Liver (tissue), 9 donors: ENCODE data around the gene TLCD1. TPM values are rescaled to one million over a fixed set of nuclear protein-coding genes. Genes with fewer than 3 reads are reported as not detected.

Experiments
- DNase-seq: peaks from one replicate; pipeline ENCODE4 v3.0.0-alpha.2; 2017; ENCODE audit warnings: low spot score
- H3K27ac ChIP-seq, 2 donors: one replicate each; pipeline ENCODE4 v1.7.0; 2013; ENCODE audit warnings: inconsistent platforms in 2 of 2, low read length in 2 of 2, control low read depth in 1 of 2, low read depth in 1 of 2, mild to moderate bottlenecking in 1 of 2
- H3K27me3 ChIP-seq, 4 donors: one replicate each; pipeline versions ENCODE4 v1.6.1 to v1.7.0; 2013; ENCODE audit warnings: low read length in 3 of 4, inconsistent platforms in 1 of 4, mild to moderate bottlenecking in 1 of 4, moderate library complexity in 1 of 4; ENCODE audit not compliant: control insufficient read depth in 4 of 4, insufficient read depth in 4 of 4
- H3K36me3 ChIP-seq, 4 donors: one replicate each; pipeline versions ENCODE4 v1.6.1 to v1.7.0; 2013; ENCODE audit warnings: low read length in 3 of 4, mild to moderate bottlenecking in 3 of 4, low read depth in 1 of 4, moderate library complexity in 1 of 4; ENCODE audit not compliant: control insufficient read depth in 4 of 4, insufficient read depth in 3 of 4
- H3K4me1 ChIP-seq, 4 donors: one replicate each; pipeline versions ENCODE4 v1.6.1 to v1.7.0; 2013; ENCODE audit warnings: low read length in 3 of 4, mild to moderate bottlenecking in 3 of 4, moderate library complexity in 1 of 4; ENCODE audit not compliant: control insufficient read depth in 4 of 4, insufficient read depth in 4 of 4
- H3K4me3 ChIP-seq, 3 donors: one replicate each; pipeline versions ENCODE4 v1.6.1 to v1.7.0; 2013; ENCODE audit warnings: low read length in 3 of 3, control low read depth in 1 of 3, low read depth in 1 of 3, mild to moderate bottlenecking in 1 of 3
- H3K9ac ChIP-seq, 2 donors: one replicate each; pipeline ENCODE4 v1.7.0; 2013; ENCODE audit warnings: low read length in 2 of 2, mild to moderate bottlenecking in 2 of 2, moderate library complexity in 2 of 2, control low read depth in 1 of 2, low read depth in 1 of 2
- H3K9me3 ChIP-seq, 4 donors: one replicate each; pipeline versions ENCODE4 v1.6.1 to v1.7.0; 2013; ENCODE audit warnings: low read length in 3 of 4; ENCODE audit not compliant: control insufficient read depth in 4 of 4
- ATF3 ChIP-seq: IDR thresholded peaks from 2 replicates; pipeline ENCODE4 v1.6.1; 2016; ENCODE audit warnings: antibody characterized with exemption
- CTCF ChIP-seq: fragments of 150-350 bp; IDR thresholded peaks from 2 replicates; pipeline ENCODE4 v1.5.1; 2017; ENCODE audit warnings: improper control_type of control experiment, low read depth, low read length; ENCODE audit not compliant: missing input control
- EGR1 ChIP-seq, 2 donors: IDR thresholded peaks; 2 replicates each; pipeline ENCODE4 v1.6.1; 2016 to 2018; ENCODE audit warnings: antibody characterized with exemption in 2 of 2, low read depth in 2 of 2
- FOXA1 ChIP-seq: IDR thresholded peaks from 2 replicates; pipeline ENCODE4 v1.6.1; 2016; ENCODE audit warnings: antibody characterized with exemption
- FOXA2 ChIP-seq: IDR thresholded peaks from 2 replicates; pipeline ENCODE4 v1.6.1; 2016; ENCODE audit warnings: antibody characterized with exemption
- GABPA ChIP-seq, 2 donors: IDR thresholded peaks in 1 of 2; conservative IDR thresholded peaks in 1 of 2; 2 replicates each; pipeline ENCODE4 v1.6.1; 2016; ENCODE audit warnings: antibody characterized with exemption in 2 of 2, mild to moderate bottlenecking in 1 of 2, moderate library complexity in 1 of 2
- HNF4A ChIP-seq, 2 donors: conservative IDR thresholded peaks; 2 replicates each; pipeline ENCODE4 v1.6.1; 2016; ENCODE audit warnings: antibody characterized with exemption in 2 of 2, mild to moderate bottlenecking in 2 of 2
- HNF4G ChIP-seq: IDR thresholded peaks from 2 replicates; pipeline ENCODE4 v1.6.1; 2016; ENCODE audit warnings: antibody characterized with exemption
- JUND ChIP-seq, 2 donors: IDR thresholded peaks; 2 replicates each; pipeline ENCODE4 v1.6.1; 2016; ENCODE audit warnings: antibody characterized with exemption in 2 of 2
- MAX ChIP-seq: IDR thresholded peaks from 2 replicates; pipeline ENCODE4 v1.6.1; 2016; ENCODE audit warnings: antibody characterized with exemption
- NR2F2 ChIP-seq: IDR thresholded peaks from 2 replicates; pipeline ENCODE4 v1.6.1; 2016; ENCODE audit warnings: antibody characterized with exemption
- RAD21 ChIP-seq, 2 donors: IDR thresholded peaks; 2 replicates each; pipeline ENCODE4 v1.6.1; 2016; ENCODE audit warnings: antibody characterized with exemption in 2 of 2, mild to moderate bottlenecking in 2 of 2
- RXRA ChIP-seq, 2 donors: IDR thresholded peaks; 2 replicates each; pipeline ENCODE4 v1.6.1; 2017 to 2018; ENCODE audit warnings: antibody characterized with exemption in 2 of 2, mild to moderate bottlenecking in 1 of 2
- SP1 ChIP-seq: IDR thresholded peaks from 2 replicates; pipeline ENCODE4 v1.6.1; 2018; ENCODE audit warnings: antibody characterized with exemption, mild to moderate bottlenecking
- TAF1 ChIP-seq: conservative IDR thresholded peaks from 2 replicates; pipeline ENCODE4 v1.6.1; 2016; ENCODE audit warnings: antibody characterized with exemption, mild to moderate bottlenecking
- YY1 ChIP-seq: IDR thresholded peaks from 2 replicates; pipeline ENCODE4 v1.6.1; 2016; ENCODE audit warnings: antibody characterized with exemption, mild to moderate bottlenecking
- ZBTB33 ChIP-seq: IDR thresholded peaks from 2 replicates; pipeline ENCODE4 v1.6.1; 2016; ENCODE audit warnings: antibody characterized with exemption
- WGBS: extraction: QIAGEN DNeasy Blood & Tissue Kit; methylation state at CpG from one replicate; pipeline ENCODE4 v1.1.7; 2013; 5-methylcytosine and 5-hydroxymethylcytosine counted together
- polyA plus RNA-seq, 2 donors: library from polyadenylated mRNA; stranded (reverse) in 1 of 2; unstranded in 1 of 2; fragments of 200-250 nt in 1 of 2; fragments of >200 nt in 1 of 2; fragmentation: Nextera tagmentation in 1 of 2; extraction: Ambion mirVana in 1 of 2; gene quantifications; one replicate each; pipeline versions ENCODE4 v1.2.1 to v1.2.3, GENCODE V29; 2013 to 2015
- total RNA-seq, 2 donors: library from RNA; depleted of rRNA; stranded (reverse); fragments of >200 nt; gene quantifications; one replicate each; pipeline ENCODE4 v1.2.3, GENCODE V29; 2014
- TF ChIP-seq, protein P1 (sequence below): IDR thresholded peaks from 2 replicates; pipeline ENCODE4 v1.6.1; 2016; ENCODE audit warnings: antibody characterized with exemption, mild to moderate bottlenecking
- donor health status: healthy.
- donor health status: healthy.
- donor health status: healthy.
- donor health status: healthy.
- donor health status: healthy.

TLCD1 gene
- total and polyA plus RNA-seq, 4 donors: 4.4 to 8.8 (median 6.5) TPM

DNA sequence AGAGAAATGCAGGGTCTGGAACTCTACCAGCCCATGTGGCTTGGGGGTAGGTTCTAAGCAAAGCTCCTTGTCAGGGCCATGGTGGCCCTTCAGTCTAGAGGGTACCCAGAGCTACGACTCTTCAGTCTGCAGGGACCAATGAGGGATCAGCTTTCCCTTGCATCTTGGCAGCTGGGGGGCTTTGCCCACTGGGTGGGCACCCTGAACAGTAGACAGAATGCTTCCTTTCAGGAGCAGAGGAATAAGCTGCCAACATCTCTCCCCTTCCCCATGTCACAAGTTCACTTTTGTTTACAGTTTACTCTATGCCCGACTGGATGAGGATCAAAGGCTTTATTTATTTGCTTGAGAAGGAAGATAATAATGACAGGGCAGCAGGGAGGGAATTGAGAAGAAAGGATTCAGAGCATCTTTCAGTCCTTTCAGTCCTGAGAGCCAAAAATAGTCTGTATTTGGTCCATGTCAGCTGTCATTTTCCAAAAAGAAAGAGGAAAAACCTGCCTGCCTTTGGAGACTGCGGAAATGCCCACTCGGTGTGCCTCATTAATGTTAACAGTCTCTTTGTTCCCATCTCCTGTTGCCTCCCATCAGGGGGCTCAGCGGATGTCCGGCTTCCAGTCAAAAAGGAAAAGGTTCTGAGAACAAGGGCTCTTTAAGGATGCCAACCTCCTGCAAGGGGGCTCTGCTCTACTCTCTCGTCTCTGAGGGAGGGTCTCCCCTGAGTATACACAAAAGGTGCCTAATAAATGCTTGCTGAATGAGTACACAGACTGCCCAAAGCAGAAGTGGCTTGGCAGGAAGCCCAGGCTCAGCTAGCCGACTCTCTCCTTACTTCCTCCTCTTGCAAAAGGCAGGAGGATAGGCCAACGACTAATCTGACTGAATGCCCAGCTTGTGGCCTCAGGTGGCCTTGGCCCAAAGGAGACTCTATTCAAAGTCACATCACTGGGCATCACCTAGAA is 34.8 kb upstream of the TLCD1 start:
- TF ChIP-seq RAD21 (IDR thresholded peaks at IDR 0.05): peak in 1 of 2 donors; percentile 47
- peak in 1 of 2 donors; percentile 34 for TF ChIP-seq GABPA (IDR thresholded peaks at IDR 0.05 in 1 of 2, conservative IDR thresholded peaks at IDR 0.05 in 1 of 2)
- peak; percentile 65 to 76 for TF ChIP-seq RXRA (IDR thresholded peaks at IDR 0.05)
- TF ChIP-seq HNF4A (conservative IDR thresholded peaks at IDR 0.05): peak; percentile 25 to 38
- TF ChIP-seq ATF3: no peak
- peaks cover 7 to 30% (median 13%) of the 10 kb centered on the region in 4 donors for H3K36me3 ChIP-seq
- H3K9me3 ChIP-seq: no peaks in the 10 kb centered on the region
- 45% methylated on average over 9 of the region's 9 CpGs for WGBS
- peaks cover 0 to 11% (median 7%) of the 10 kb centered on the region in 4 donors for H3K4me1 ChIP-seq
- no peak overlapping the region for H3K4me3 ChIP-seq
- no peak for DNase-seq
- H3K9ac ChIP-seq: no peak overlapping the region
- H3K27ac ChIP-seq: no peak overlapping the region
- H3K27me3 ChIP-seq: no peaks in the 10 kb centered on the region

GRCh38 chr17:28759256-28759865 is 33.3 kb upstream of the TLCD1 start:
- Histone ChIP-seq H3K36me3 (peaks cover 4 to 27% (median 8%) of the 10 kb centered on the region in 4 donors), H3K9me3 (no peaks in the 10 kb centered on the region), H3K27ac (no peak overlapping the region), H3K9ac (no peak overlapping the region), H3K4me1 (peaks cover 0 to 11% (median 7%) of the 10 kb centered on the region in 4 donors), H3K27me3 (no peaks in the 10 kb centered on the region), H3K4me3 (no peak overlapping the region)
- DNase-seq: no peak
- TF ChIP-seq EGR1 (IDR thresholded peaks at IDR 0.05; ENCODE audit: low read depth in 2 of 2) (no peak), HNF4G (no peak), JUND (IDR thresholded peaks at IDR 0.05) (no peak), ATF3 (no peak), RAD21 (IDR thresholded peaks at IDR 0.05) (no peak), TAF1 (no peak), YY1 (no peak), FOXA1 (no peak), HNF4A (conservative IDR thresholded peaks at IDR 0.05) (no peak), ZBTB33 (no peak), NR2F2 (no peak), CTCF (no peak), GABPA (IDR thresholded peaks at IDR 0.05 in 1 of 2, conservative IDR thresholded peaks at IDR 0.05 in 1 of 2) (no peak), RXRA (IDR thresholded peaks at IDR 0.05) (no peak), FOXA2 (no peak), SP1 (no peak), MAX (no peak)
- TF ChIP-seq, protein P1, sequence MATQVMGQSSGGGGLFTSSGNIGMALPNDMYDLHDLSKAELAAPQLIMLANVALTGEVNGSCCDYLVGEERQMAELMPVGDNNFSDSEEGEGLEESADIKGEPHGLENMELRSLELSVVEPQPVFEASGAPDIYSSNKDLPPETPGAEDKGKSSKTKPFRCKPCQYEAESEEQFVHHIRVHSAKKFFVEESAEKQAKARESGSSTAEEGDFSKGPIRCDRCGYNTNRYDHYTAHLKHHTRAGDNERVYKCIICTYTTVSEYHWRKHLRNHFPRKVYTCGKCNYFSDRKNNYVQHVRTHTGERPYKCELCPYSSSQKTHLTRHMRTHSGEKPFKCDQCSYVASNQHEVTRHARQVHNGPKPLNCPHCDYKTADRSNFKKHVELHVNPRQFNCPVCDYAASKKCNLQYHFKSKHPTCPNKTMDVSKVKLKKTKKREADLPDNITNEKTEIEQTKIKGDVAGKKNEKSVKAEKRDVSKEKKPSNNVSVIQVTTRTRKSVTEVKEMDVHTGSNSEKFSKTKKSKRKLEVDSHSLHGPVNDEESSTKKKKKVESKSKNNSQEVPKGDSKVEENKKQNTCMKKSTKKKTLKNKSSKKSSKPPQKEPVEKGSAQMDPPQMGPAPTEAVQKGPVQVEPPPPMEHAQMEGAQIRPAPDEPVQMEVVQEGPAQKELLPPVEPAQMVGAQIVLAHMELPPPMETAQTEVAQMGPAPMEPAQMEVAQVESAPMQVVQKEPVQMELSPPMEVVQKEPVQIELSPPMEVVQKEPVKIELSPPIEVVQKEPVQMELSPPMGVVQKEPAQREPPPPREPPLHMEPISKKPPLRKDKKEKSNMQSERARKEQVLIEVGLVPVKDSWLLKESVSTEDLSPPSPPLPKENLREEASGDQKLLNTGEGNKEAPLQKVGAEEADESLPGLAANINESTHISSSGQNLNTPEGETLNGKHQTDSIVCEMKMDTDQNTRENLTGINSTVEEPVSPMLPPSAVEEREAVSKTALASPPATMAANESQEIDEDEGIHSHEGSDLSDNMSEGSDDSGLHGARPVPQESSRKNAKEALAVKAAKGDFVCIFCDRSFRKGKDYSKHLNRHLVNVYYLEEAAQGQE: no peak
- WGBS: 95% methylated on average over 18 of the region's 18 CpGs
